Smooth muscle cell (in vitro differentiated cells): ENCODE measurements around the gene FGF22. TPM values are rescaled to one million over a fixed set of nuclear protein-coding genes. Genes with fewer than 3 reads are reported as not detected.

ENCODE experiments used
- DNase-seq: peaks from one replicate; lab custom pipeline; 2025; ENCODE audit not compliant: unreplicated experiment; lab: John Stamatoyannopoulos, UW
- H2AFZ ChIP-seq: fragments of 200-600 bp; sonication (generic); 2 replicates; pipeline ENCODE4 v1.6.0; 2016; ENCODE audit warnings: antibody characterized with exemption, low read depth, mild to moderate bottlenecking
- H3F3A ChIP-seq: fragments of 200-600 bp; sonication (generic); 2 replicates; pipeline ENCODE4 v1.6.0; 2017; ENCODE audit warnings: antibody characterized with exemption, low read depth
- H3K27ac ChIP-seq: fragments of 200-600 bp; sonication (generic); 2 replicates; pipeline ENCODE4 v1.5.1; 2016; ENCODE audit warnings: low read depth, mild to moderate bottlenecking
- H3K27me3 ChIP-seq: fragments of 200-600 bp; sonication (generic); 2 replicates; pipeline ENCODE4 v1.6.1; 2016; ENCODE audit warnings: low read depth, mild to moderate bottlenecking
- H3K36me3 ChIP-seq: fragments of 200-600 bp; sonication (generic); 2 replicates; pipeline ENCODE4 v1.5.1; 2016; ENCODE audit warnings: low read depth
- H3K4me1 ChIP-seq: fragments of 200-600 bp; sonication (generic); 2 replicates; pipeline ENCODE4 v1.5.1; 2016; ENCODE audit warnings: low read depth
- H3K4me2 ChIP-seq: fragments of 200-600 bp; sonication (generic); 2 replicates; pipeline ENCODE4 v1.6.0; 2016; ENCODE audit warnings: mild to moderate bottlenecking
- H3K4me3 ChIP-seq: fragments of 200-600 bp; sonication (generic); 2 replicates; pipeline ENCODE4 v1.5.1; 2016; ENCODE audit warnings: mild to moderate bottlenecking
- H3K79me2 ChIP-seq: fragments of 200-600 bp; sonication (generic); 2 replicates; pipeline ENCODE4 v1.6.0; 2016; ENCODE audit warnings: low read depth, mild to moderate bottlenecking
- H3K9ac ChIP-seq: fragments of 200-600 bp; sonication (generic); 2 replicates; pipeline ENCODE4 v1.6.0; 2016; ENCODE audit warnings: low read depth
- H3K9me3 ChIP-seq: fragments of 200-600 bp; sonication (generic); replicated peaks from 2 replicates; pipeline ENCODE4 v1.5.1; 2016; ENCODE audit warnings: low read depth
- H4K20me1 ChIP-seq: fragments of 200-600 bp; sonication (generic); 2 replicates; pipeline ENCODE4 v1.6.0; 2016; ENCODE audit warnings: low read depth
- CTCF ChIP-seq: fragments of 200-600 bp; sonication (generic); IDR thresholded peaks from 2 replicates; pipeline ENCODE4 v1.5.1; 2017; ENCODE audit warnings: borderline replicate concordance, mild to moderate bottlenecking, antibody characterized with exemption; ENCODE audit not compliant: insufficient read depth, poor library complexity, severe bottlenecking
- WGBS: methylation state at CpG from one replicate; pipeline ENCODE4 v1.1.7; 2016; ENCODE audit warnings: low lambda C conversion rate; 5-methylcytosine and 5-hydroxymethylcytosine counted together
- polyA plus RNA-seq: library from polyadenylated mRNA; unstranded; fragments of >200 nt; fragmentation: Nextera tagmentation; extraction: Ambion mirVana; gene quantifications from 2 replicates; pipeline ENCODE4 v1.2.1, GENCODE V29; 2016
- total RNA-seq: library from RNA; depleted of rRNA; stranded (reverse); fragments of >200 nt; gene quantifications from 2 replicates; pipeline ENCODE4 v1.2.3, GENCODE V29; 2014

The FGF22 gene
- total and polyA plus RNA-seq, 2 experiments from 2014 or later, result 0.18 TPM; not detected in 1

GRCh38 chr19:687569-688166 is 48.0 kb downstream of the FGF22 start:
- H2AFZ ChIP-seq, result no peak overlapping the region
- H3K9ac ChIP-seq, result no peak overlapping the region
- no peak overlapping the region for H3K27ac ChIP-seq
- H4K20me1 ChIP-seq, result no peaks in the 10 kb centered on the region
- H3K27me3 ChIP-seq, result no peaks in the 10 kb centered on the region
- WGBS, result 91% methylated on average over 11 of the region's 11 CpGs
- no peak for DNase-seq
- H3K4me1 ChIP-seq, result no peaks in the 10 kb centered on the region
- no peak overlapping the region for H3K4me2 ChIP-seq
- no peaks in the 10 kb centered on the region for H3K9me3 ChIP-seq
- no peaks in the 10 kb centered on the region for H3K79me2 ChIP-seq
- no peak overlapping the region for H3K4me3 ChIP-seq
- no peaks in the 10 kb centered on the region for H3K36me3 ChIP-seq
- no peaks in the 10 kb centered on the region for H3F3A ChIP-seq
- TF ChIP-seq CTCF, result no peak

GRCh38 chr19:688214-688613 is 48.5 kb downstream of the FGF22 start:
- H3K9ac ChIP-seq, result no peak overlapping the region
- no peak overlapping the region for H3K27ac ChIP-seq
- H4K20me1 ChIP-seq, result no peaks in the 10 kb centered on the region
- TF ChIP-seq CTCF, result no peak
- no peak for DNase-seq
- no peaks in the 10 kb centered on the region for H3K27me3 ChIP-seq
- 77% methylated on average over 15 of the region's 15 CpGs for WGBS
- H3K9me3 ChIP-seq, result no peaks in the 10 kb centered on the region
- H3K4me1 ChIP-seq, result no peaks in the 10 kb centered on the region
- H3F3A ChIP-seq, result no peaks in the 10 kb centered on the region
- no peak overlapping the region for H3K4me2 ChIP-seq
- no peak overlapping the region for H3K4me3 ChIP-seq
- H2AFZ ChIP-seq, result no peak overlapping the region
- H3K36me3 ChIP-seq, result no peaks in the 10 kb centered on the region
- H3K79me2 ChIP-seq, result no peaks in the 10 kb centered on the region

GRCh38 chr19:688992-689391 is 49.3 kb downstream of the FGF22 start:
- Histone ChIP-seq H3K4me1 (no peaks in the 10 kb centered on the region), H3K27me3 (no peaks in the 10 kb centered on the region), H3F3A (no peaks in the 10 kb centered on the region), H3K9me3 (no peaks in the 10 kb centered on the region), H3K27ac (no peak overlapping the region), H2AFZ (no peak overlapping the region), H4K20me1 (no peaks in the 10 kb centered on the region), H3K36me3 (no peaks in the 10 kb centered on the region), H3K79me2 (no peaks in the 10 kb centered on the region), H3K4me2 (no peak overlapping the region), H3K4me3 (no peak overlapping the region), H3K9ac (no peak overlapping the region)
- TF ChIP-seq CTCF, result no peak
- no peak for DNase-seq
- 82% methylated on average over 17 of the region's 17 CpGs for WGBS

- no peak overlapping the region for H3K4me3 ChIP-seq
- no peak for DNase-seq
- WGBS, result 83% methylated on average over 18 of the region's 18 CpGs
These were observed 50.5 kb downstream of the FGF22 start for GRCh38 chr19:690203-690602.

More at GRCh38 chr19:690203-690602, 50.5 kb downstream of the FGF22 start:
- H3F3A ChIP-seq, result no peaks in the 10 kb centered on the region
- no peaks in the 10 kb centered on the region for H3K9me3 ChIP-seq
- no peak for TF ChIP-seq CTCF
- no peaks in the 10 kb centered on the region for H3K4me1 ChIP-seq
- H4K20me1 ChIP-seq, result no peaks in the 10 kb centered on the region
- H3K9ac ChIP-seq, result no peak overlapping the region
- H3K79me2 ChIP-seq, result no peaks in the 10 kb centered on the region
- no peak overlapping the region for H2AFZ ChIP-seq
- no peaks in the 10 kb centered on the region for H3K36me3 ChIP-seq
- no peaks in the 10 kb centered on the region for H3K27me3 ChIP-seq
- H3K4me2 ChIP-seq, result no peak overlapping the region
- H3K27ac ChIP-seq, result no peak overlapping the region
